HL-60 (cell line): Measurements from ENCODE around the gene SKP1.

Source experiments
- GABPA ChIP-seq: IDR thresholded peaks from 2 replicates; pipeline ENCODE4 v1.6.1; 2012; ENCODE audit warnings: low read depth
- POLR2AphosphoS5 ChIP-seq: IDR thresholded peaks from 2 replicates; pipeline ENCODE4 v1.6.1; 2012; ENCODE audit warnings: low read depth
- TF ChIP-seq, protein P1 (sequence below): IDR thresholded peaks from one replicate; pipeline ENCODE4 v1.5.1; 2011; ENCODE audit warnings: low read length, control low read depth, inconsistent platforms; ENCODE audit not compliant: insufficient read depth
- TF ChIP-seq, protein P2 (sequence below): IDR thresholded peaks from 2 replicates; pipeline ENCODE4 v1.6.1; 2012; ENCODE audit warnings: low read depth; ENCODE audit not compliant: insufficient replicate concordance

DNA sequence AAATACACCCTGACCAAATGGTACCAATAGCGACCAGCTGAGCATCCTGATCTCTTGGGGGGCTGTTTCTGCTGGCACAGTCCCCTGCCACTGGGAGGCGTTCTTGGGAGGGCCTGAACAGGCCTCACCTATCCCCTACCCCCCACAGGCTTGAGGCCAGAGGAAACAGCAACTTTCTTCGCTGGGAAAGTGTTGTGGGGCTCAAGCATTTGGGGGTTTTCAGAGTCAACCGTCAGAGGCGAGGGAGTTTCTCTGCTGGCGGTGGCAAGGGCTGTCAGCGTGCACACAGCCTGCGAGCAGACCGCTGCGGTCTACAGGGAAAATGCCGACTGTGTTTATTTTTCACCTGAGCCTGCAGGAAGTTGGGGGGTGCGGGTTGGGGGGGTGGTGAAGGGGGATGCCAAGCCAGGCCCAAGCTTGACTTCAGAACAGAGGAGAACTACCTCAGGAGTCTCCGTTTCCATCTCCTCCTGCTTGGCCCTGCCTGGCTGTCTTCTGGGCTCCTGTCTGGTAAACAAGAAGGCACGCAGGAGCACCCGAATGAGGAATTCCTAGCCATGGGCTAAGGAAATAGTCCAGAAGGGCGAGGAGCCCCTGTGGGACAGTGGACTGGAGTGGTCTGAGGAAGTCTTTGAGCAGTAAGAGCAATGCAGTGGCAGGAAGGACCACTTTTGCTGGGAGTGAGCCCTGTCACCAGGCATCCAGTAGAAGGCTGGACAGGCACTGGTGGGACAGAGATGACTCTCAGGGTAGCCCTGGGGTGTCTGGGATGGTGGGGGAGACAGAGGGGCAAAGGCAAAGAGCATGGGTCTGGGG lies 44.2 kb downstream of the SKP1 start:
- TF ChIP-seq, protein P1, sequence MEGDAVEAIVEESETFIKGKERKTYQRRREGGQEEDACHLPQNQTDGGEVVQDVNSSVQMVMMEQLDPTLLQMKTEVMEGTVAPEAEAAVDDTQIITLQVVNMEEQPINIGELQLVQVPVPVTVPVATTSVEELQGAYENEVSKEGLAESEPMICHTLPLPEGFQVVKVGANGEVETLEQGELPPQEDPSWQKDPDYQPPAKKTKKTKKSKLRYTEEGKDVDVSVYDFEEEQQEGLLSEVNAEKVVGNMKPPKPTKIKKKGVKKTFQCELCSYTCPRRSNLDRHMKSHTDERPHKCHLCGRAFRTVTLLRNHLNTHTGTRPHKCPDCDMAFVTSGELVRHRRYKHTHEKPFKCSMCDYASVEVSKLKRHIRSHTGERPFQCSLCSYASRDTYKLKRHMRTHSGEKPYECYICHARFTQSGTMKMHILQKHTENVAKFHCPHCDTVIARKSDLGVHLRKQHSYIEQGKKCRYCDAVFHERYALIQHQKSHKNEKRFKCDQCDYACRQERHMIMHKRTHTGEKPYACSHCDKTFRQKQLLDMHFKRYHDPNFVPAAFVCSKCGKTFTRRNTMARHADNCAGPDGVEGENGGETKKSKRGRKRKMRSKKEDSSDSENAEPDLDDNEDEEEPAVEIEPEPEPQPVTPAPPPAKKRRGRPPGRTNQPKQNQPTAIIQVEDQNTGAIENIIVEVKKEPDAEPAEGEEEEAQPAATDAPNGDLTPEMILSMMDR, result no peak
- TF ChIP-seq POLR2AphosphoS5 (no peak), GABPA (no peak)
- TF ChIP-seq, protein P2, sequence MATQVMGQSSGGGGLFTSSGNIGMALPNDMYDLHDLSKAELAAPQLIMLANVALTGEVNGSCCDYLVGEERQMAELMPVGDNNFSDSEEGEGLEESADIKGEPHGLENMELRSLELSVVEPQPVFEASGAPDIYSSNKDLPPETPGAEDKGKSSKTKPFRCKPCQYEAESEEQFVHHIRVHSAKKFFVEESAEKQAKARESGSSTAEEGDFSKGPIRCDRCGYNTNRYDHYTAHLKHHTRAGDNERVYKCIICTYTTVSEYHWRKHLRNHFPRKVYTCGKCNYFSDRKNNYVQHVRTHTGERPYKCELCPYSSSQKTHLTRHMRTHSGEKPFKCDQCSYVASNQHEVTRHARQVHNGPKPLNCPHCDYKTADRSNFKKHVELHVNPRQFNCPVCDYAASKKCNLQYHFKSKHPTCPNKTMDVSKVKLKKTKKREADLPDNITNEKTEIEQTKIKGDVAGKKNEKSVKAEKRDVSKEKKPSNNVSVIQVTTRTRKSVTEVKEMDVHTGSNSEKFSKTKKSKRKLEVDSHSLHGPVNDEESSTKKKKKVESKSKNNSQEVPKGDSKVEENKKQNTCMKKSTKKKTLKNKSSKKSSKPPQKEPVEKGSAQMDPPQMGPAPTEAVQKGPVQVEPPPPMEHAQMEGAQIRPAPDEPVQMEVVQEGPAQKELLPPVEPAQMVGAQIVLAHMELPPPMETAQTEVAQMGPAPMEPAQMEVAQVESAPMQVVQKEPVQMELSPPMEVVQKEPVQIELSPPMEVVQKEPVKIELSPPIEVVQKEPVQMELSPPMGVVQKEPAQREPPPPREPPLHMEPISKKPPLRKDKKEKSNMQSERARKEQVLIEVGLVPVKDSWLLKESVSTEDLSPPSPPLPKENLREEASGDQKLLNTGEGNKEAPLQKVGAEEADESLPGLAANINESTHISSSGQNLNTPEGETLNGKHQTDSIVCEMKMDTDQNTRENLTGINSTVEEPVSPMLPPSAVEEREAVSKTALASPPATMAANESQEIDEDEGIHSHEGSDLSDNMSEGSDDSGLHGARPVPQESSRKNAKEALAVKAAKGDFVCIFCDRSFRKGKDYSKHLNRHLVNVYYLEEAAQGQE, result no peak
